Endothelial cell of umbilical vein (primary cell): Measurements from ENCODE around the gene KRTAP4-6.
"Not testable (repeated sequence)": the region's sequence is repeated elsewhere in the genome, so short reads cannot be mapped to it uniquely, and the experiment has no call there.

Source experiments
- CTCF ChIP-seq, 2 donors: IDR thresholded peaks; 1 replicate in 1 of 2; 2 replicates in 1 of 2; pipeline ENCODE4 v1.5.1; 2011; ENCODE audit warnings: low read length in 2 of 2, mild to moderate bottlenecking in 2 of 2, moderate library complexity in 2 of 2, control low read depth in 1 of 2, inconsistent platforms in 1 of 2, low read depth in 1 of 2; ENCODE audit not compliant: insufficient read depth in 1 of 2; ENCODE audit errors: extremely low read depth in 1 of 2
- JUN ChIP-seq: IDR thresholded peaks from 2 replicates; pipeline ENCODE4 v1.6.1; 2011; ENCODE audit warnings: borderline replicate concordance, low read depth; ENCODE audit not compliant: insufficient read length, insufficient read depth
- MAX ChIP-seq: IDR thresholded peaks from 2 replicates; pipeline ENCODE4 v1.6.1; 2011; ENCODE audit not compliant: insufficient read depth, insufficient read length
- POLR2A ChIP-seq: IDR thresholded peaks from 2 replicates; pipeline ENCODE4 v1.6.1; 2012; ENCODE audit warnings: low read depth, mild to moderate bottlenecking, control low read depth, low read length
- POLR2AphosphoS5 ChIP-seq: IDR thresholded peaks from 2 replicates; pipeline ENCODE4 v1.6.1; 2012; ENCODE audit warnings: low read depth, mild to moderate bottlenecking, control low read depth, low read length, moderate library complexity; ENCODE audit not compliant: insufficient read depth

GRCh38 chr17:41108728-41109386, 31.5 kb downstream of the KRTAP4-6 start:
- not testable (repeated sequence) for TF ChIP-seq CTCF (IDR thresholded peaks at IDR 0.05; ENCODE audit: extremely low read depth in 1 of 2, insufficient read depth in 1 of 2, low read depth in 1 of 2, low read length in 2 of 2); POLR2A; POLR2AphosphoS5; MAX; JUN
